Tibial artery (tissue), 4 donors: ENCODE measurements around the gene ZNF516.

Experiments
- DNase-seq, 2 donors: peaks; one replicate each; pipeline ENCODE4 v3.0.0-alpha.2; 2019
- H3K27ac ChIP-seq, 2 donors: fragments of 200-600 bp; sonication (generic) in 1 of 2; 1 replicate in 1 of 2; 2 replicates in 1 of 2; pipeline ENCODE4 v1.5.1; 2018 to 2019; ENCODE audit warnings: mild to moderate bottlenecking in 1 of 2
- H3K27me3 ChIP-seq, 2 donors: fragments of 200-600 bp; sonication (generic) in 1 of 2; one replicate each; pipeline versions ENCODE4 v1.5.1 to v1.6.0; 2016 to 2019
- H3K36me3 ChIP-seq, 3 donors: fragments of 200-600 bp; sonication (generic) in 2 of 3; one replicate each; pipeline ENCODE4 v1.5.1; 2016 to 2019; ENCODE audit warnings: mild to moderate bottlenecking in 2 of 3
- H3K4me1 ChIP-seq, 4 donors: fragments of 200-600 bp; sonication (generic) in 2 of 4; 1 replicate in 3 of 4; 2 replicates in 1 of 4; pipeline ENCODE4 v1.5.1; 2016 to 2019
- H3K4me3 ChIP-seq, 2 donors: fragments of 200-600 bp; sonication (generic) in 1 of 2; 1 replicate in 1 of 2; 2 replicates in 1 of 2; pipeline ENCODE4 v1.5.1; 2018 to 2019; ENCODE audit warnings: mild to moderate bottlenecking in 2 of 2
- H3K9me3 ChIP-seq, 3 donors: fragments of 200-600 bp; sonication (generic) in 1 of 3; one replicate each; pipeline ENCODE4 v1.5.1; 2016 to 2019
- intact Hi-C: fragments of 100-400 bp; cut with DNase I; formaldehyde crosslinking; loops from one replicate; pipeline ENCODE4 v1.15.0; 2023; ENCODE audit warnings: low total_unique reads
- TF ChIP-seq, protein P1 (sequence below), 2 experiments: fragments of 200-600 bp in 1 of 2; fragments of 450-650 bp in 1 of 2; IDR thresholded peaks; one replicate each; pipeline ENCODE4 v1.5.1; 2017 to 2019; ENCODE audit warnings: antibody characterized with exemption in 2 of 2, mild to moderate bottlenecking in 1 of 2, moderate library complexity in 1 of 2

The ZNF516 gene

DNA sequence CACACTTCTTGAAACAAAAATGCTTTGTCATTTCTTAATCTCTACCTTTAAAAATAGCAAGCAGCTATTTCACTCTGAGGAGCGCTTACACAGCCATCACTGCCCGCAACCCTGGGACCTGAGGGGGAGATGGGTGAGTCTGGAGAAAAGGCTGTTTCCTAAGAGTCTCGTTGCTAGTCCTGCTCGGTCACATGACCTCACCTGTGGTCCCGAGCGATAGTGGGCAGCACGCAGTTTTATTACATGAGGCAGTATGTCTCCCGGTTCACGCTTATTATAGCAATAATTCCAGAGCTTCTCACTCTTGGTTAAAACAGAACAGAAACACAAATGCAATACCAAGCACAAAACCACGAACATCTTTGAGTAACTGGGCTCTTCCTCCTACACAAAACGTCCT lies 105.3 kb downstream of the ZNF516 start:
- intact Hi-C loops, result no loop called here
- no peaks in the 10 kb centered on the region for H3K36me3 ChIP-seq
- no peaks in the 10 kb centered on the region for H3K27me3 ChIP-seq
- TF ChIP-seq, protein P1, sequence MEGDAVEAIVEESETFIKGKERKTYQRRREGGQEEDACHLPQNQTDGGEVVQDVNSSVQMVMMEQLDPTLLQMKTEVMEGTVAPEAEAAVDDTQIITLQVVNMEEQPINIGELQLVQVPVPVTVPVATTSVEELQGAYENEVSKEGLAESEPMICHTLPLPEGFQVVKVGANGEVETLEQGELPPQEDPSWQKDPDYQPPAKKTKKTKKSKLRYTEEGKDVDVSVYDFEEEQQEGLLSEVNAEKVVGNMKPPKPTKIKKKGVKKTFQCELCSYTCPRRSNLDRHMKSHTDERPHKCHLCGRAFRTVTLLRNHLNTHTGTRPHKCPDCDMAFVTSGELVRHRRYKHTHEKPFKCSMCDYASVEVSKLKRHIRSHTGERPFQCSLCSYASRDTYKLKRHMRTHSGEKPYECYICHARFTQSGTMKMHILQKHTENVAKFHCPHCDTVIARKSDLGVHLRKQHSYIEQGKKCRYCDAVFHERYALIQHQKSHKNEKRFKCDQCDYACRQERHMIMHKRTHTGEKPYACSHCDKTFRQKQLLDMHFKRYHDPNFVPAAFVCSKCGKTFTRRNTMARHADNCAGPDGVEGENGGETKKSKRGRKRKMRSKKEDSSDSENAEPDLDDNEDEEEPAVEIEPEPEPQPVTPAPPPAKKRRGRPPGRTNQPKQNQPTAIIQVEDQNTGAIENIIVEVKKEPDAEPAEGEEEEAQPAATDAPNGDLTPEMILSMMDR (IDR thresholded peaks at IDR 0.05), result no peak
- no peak overlapping the region for H3K4me3 ChIP-seq
- peaks cover 0 to 5% (median 0%) of the 10 kb centered on the region in 4 donors for H3K4me1 ChIP-seq
- peaks cover 0 to 5% (median 0%) of the 10 kb centered on the region in 3 donors for H3K9me3 ChIP-seq
- H3K27ac ChIP-seq, result no peak overlapping the region
- DNase-seq, result peak in 1 of 2 donors; percentile 37

DNA sequence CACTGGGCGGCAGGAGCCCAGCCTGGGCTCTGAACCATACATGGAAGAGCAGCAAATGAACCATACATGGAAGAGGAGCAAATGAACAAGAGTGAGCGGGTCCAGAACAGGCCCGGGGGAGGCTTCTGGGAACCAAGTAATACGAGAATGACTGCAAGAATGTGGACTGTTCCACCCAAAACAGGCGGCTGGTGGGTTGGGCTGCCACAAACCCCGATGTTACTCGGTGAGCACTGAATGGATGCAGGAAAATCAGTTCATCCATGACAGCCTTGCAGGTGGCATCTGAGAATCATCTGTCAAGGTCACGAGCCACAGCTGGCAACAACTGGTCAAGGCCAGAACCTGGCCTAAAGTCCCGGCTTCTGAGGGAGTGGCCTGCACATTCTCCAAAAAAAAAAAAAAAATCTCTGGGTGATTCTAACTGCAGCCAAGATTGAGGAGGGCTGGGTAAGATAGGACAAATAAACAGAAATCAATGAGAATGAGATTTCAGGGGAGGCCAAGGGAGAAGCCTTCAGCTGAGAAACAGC lies 106.1 kb downstream of the ZNF516 start:
- Histone ChIP-seq H3K27ac (no peak overlapping the region), H3K4me1 (peaks cover 0 to 5% (median 0%) of the 10 kb centered on the region in 4 donors)

DNA sequence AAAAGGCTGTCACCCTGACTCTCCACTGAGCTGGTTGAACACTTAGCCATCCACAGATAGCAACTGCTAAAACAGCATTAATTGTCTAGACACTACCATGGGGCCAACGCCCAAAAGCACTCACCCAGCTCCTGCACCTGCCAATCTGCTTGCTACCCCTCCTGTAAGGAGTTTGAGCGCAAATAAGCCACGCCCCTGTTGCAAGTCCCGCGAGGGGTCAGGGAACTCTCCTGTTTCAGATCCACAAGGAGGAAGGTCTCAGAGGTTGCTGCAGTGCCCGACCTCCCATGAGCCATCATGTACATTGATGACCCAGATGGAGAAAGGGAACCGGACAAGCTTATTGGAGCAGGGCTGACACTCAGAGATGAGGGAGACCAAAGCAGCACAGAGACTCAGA lies 106.8 kb downstream of the ZNF516 start:
- no peak overlapping the region for H3K27ac ChIP-seq
- H3K9me3 ChIP-seq, result peaks cover 0 to 5% (median 0%) of the 10 kb centered on the region in 3 donors
- H3K4me1 ChIP-seq, result peaks cover 0 to 8% (median 0%) of the 10 kb centered on the region in 4 donors
- TF ChIP-seq, protein P1 (IDR thresholded peaks at IDR 0.05), result no peak
- H3K36me3 ChIP-seq, result no peaks in the 10 kb centered on the region
- peak in 1 of 2 donors; percentile 35 for DNase-seq
- H3K4me3 ChIP-seq, result no peak overlapping the region
- no peaks in the 10 kb centered on the region for H3K27me3 ChIP-seq
- intact Hi-C loops, result no loop called here

More for the DNA sequence above, 106.1 kb downstream of the ZNF516 start:
- Histone ChIP-seq H3K4me3 (no peak overlapping the region), H3K36me3 (no peaks in the 10 kb centered on the region), H3K9me3 (peaks cover 0 to 5% (median 0%) of the 10 kb centered on the region in 3 donors), H3K27me3 (no peaks in the 10 kb centered on the region)
- intact Hi-C loops, result no loop called here
- DNase-seq, result peak in 1 of 2 donors; percentile 50
- TF ChIP-seq, protein P1 (IDR thresholded peaks at IDR 0.05), result no peak

DNA sequence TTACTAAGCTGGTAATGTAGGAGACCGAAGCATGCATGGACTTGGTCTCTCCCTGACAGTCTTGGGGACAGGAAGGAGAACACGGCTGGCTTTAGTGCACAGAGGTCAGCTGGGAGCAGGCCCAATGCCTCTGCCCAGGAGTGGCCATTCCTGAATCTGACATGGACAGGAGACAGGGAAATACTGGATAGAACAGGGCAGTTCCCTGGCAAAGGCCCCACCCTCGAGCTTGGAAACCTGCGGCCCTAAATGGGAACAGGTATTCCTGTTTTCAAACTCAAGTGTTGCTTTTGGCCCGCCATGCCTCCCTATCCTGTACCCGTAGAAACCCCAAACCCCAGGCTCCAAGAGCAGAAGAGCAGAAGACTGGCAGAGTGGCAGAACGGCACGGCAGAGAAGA lies 107.4 kb downstream of the ZNF516 start:
- peaks cover 0 to 5% (median 0%) of the 10 kb centered on the region in 3 donors for H3K9me3 ChIP-seq
- TF ChIP-seq, protein P1 (IDR thresholded peaks at IDR 0.05), result no peak
- H3K4me3 ChIP-seq, result no peak overlapping the region
- no peak overlapping the region for H3K27ac ChIP-seq
- intact Hi-C loops, result no loop called here
- H3K4me1 ChIP-seq, result peaks cover 0 to 8% (median 0%) of the 10 kb centered on the region in 4 donors
- no peaks in the 10 kb centered on the region for H3K27me3 ChIP-seq
- DNase-seq, result peak in 1 of 2 donors; percentile 29
- H3K36me3 ChIP-seq, result no peaks in the 10 kb centered on the region

DNA sequence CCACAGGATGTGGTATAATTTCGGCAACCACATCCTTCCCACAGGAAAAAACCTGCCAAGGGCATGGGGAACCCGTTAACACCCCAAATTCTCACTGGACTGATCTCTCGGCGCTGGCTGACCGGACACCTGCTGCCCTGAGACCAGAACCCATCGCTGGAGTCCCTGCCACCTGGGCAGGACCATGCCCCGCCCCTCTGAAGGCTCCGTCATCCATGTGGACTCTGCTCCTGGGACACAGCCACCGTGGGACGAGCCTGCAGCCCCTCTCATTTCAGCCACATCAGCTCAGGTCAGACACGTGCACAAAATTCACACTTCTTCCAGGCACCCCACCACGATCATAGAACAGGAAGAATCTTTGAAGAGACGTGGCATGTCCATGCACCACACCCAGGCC lies 108.2 kb downstream of the ZNF516 start:
- no peak overlapping the region for H3K4me3 ChIP-seq
- no peaks in the 10 kb centered on the region for H3K27me3 ChIP-seq
- no peak overlapping the region for H3K27ac ChIP-seq
- H3K9me3 ChIP-seq, result peaks cover 0 to 5% (median 0%) of the 10 kb centered on the region in 3 donors
- DNase-seq, result peak in 1 of 2 donors; percentile 53
- intact Hi-C loops, result no loop called here
- H3K36me3 ChIP-seq, result no peaks in the 10 kb centered on the region
- H3K4me1 ChIP-seq, result peaks cover 0 to 8% (median 0%) of the 10 kb centered on the region in 4 donors
- TF ChIP-seq, protein P1 (IDR thresholded peaks at IDR 0.05), result no peak
